Measurements from ENCODE around the gene FHL2.

GRCh38 chr2:105415007-105415406, 16.2 kb upstream of the FHL2 start:
- TF ChIP-seq ZNF274 (IDR thresholded peaks at IDR 0.05; ENCODE audit: low read depth, low read length) (no peak), YY1 (IDR thresholded peaks at IDR 0.05; ENCODE audit: insufficient read depth, insufficient read length) (no peak)

Measured in NT2/D1 (cell line).